GM19438 (cell line): Measurements from ENCODE around the gene LILRB5.
"Not testable (repeated sequence)": the region's sequence is repeated elsewhere in the genome, so short reads cannot be mapped to it uniquely, and the experiment has no call there.

Experiments
- ATAC-seq: cut with Tn5 transposase; IDR thresholded peaks from one replicate; pipeline ENCODE4 v1.9.1; 2021; ENCODE audit warnings: low read depth; ENCODE audit not compliant: unreplicated experiment

The LILRB5 gene

GRCh38 chr19:54277111-54277615 is 20.1 kb upstream of the LILRB5 start:
- not testable (repeated sequence) for ATAC-seq

GRCh38 chr19:54275951-54276350 is 18.9 kb upstream of the LILRB5 start:
- no peak for ATAC-seq

GRCh38 chr19:54274516-54274915 is 17.4 kb upstream of the LILRB5 start:
- ATAC-seq: not testable (repeated sequence)

- ATAC-seq: no peak
Observed at GRCh38 chr19:54273821-54274220, 16.7 kb upstream of the LILRB5 start.

- not testable (repeated sequence) for ATAC-seq
Observed at GRCh38 chr19:54272181-54272580, 15.1 kb upstream of the LILRB5 start.

GRCh38 chr19:54271587-54271986 is 14.5 kb upstream of the LILRB5 start:
- ATAC-seq: not testable (repeated sequence)

- no peak for ATAC-seq
Observed at GRCh38 chr19:54271106-54271505, 14.0 kb upstream of the LILRB5 start.

GRCh38 chr19:54268936-54269335 is 11.9 kb upstream of the LILRB5 start:
- no peak for ATAC-seq

GRCh38 chr19:54266133-54266532 is 9.1 kb upstream of the LILRB5 start:
- no peak for ATAC-seq

GRCh38 chr19:54262470-54262869 is 5.4 kb upstream of the LILRB5 start:
- ATAC-seq: no peak

GRCh38 chr19:54262066-54262465 is 5.0 kb upstream of the LILRB5 start:
- ATAC-seq: no peak

GRCh38 chr19:54256250-54257115 is 590 bp downstream of the LILRB5 start:
- no peak for ATAC-seq

GRCh38 chr19:54255105-54255775 is 1.8 kb downstream of the LILRB5 start:
- ATAC-seq: no peak

- no peak for ATAC-seq
Observed at GRCh38 chr19:54254195-54254906, 2.7 kb downstream of the LILRB5 start.

GRCh38 chr19:54253331-54254194 is 3.5 kb downstream of the LILRB5 start:
- no peak for ATAC-seq

- ATAC-seq: no peak
Observed at GRCh38 chr19:54252845-54253244, 4.2 kb downstream of the LILRB5 start.

- ATAC-seq: no peak
Observed at GRCh38 chr19:54252243-54252642, 4.8 kb downstream of the LILRB5 start.

GRCh38 chr19:54248016-54248601 is 9.0 kb downstream of the LILRB5 start:
- ATAC-seq: no peak

- no peak for ATAC-seq
Observed at GRCh38 chr19:54247106-54247930, 9.8 kb downstream of the LILRB5 start.
